ENCODE results near the gene FBXL2.

GRCh38 chr3:33233884-33234283 lies 43.4 kb upstream of the FBXL2 start:
- no peak for TF ChIP-seq POLR2A (IDR thresholded peaks at IDR 0.05)
- TF ChIP-seq CTCF (IDR thresholded peaks at IDR 0.05) = no peak
